HG03064 (cell line): Measurements from ENCODE around the gene ABCG4.
"Not testable (repeated sequence)": the region's sequence is repeated elsewhere in the genome, so short reads cannot be mapped to it uniquely, and the experiment has no call there.

ENCODE experiments used
- ATAC-seq: cut with Tn5 transposase; IDR thresholded peaks from one replicate; pipeline ENCODE4 v1.9.1; 2021; ENCODE audit warnings: low read depth; ENCODE audit not compliant: unreplicated experiment

The ABCG4 gene

GRCh38 chr11:119152604-119153003, 3.8 kb downstream of the ABCG4 start:
- no peak for ATAC-seq

- ATAC-seq: no peak
Observed at GRCh38 chr11:119153049-119153818, 4.4 kb downstream of the ABCG4 start.

- no peak for ATAC-seq
Observed at GRCh38 chr11:119154178-119154577, 5.3 kb downstream of the ABCG4 start.

GRCh38 chr11:119155733-119156492, 7.1 kb downstream of the ABCG4 start:
- no peak for ATAC-seq

- no peak for ATAC-seq
Observed at GRCh38 chr11:119156496-119156895, 7.6 kb downstream of the ABCG4 start.

- ATAC-seq: no peak
Observed at GRCh38 chr11:119157063-119157462, 8.2 kb downstream of the ABCG4 start.

DNA sequence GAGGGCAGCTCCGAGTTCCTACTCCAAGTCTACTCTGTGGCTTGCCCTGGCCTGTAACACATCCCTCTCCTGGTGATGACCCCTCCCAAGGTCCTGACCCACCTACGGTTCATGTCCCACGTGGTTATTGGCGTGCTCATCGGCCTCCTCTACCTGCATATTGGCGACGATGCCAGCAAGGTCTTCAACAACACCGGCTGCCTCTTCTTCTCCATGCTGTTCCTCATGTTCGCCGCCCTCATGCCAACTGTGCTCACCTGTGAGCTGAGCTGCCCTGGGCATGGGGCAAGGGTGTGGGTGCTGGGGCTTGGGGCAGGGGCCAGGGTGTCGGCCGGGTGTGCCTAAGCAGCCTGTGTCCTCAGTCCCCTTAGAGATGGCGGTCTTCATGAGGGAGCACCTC, 9.6 kb downstream of the ABCG4 start:
- ATAC-seq: no peak

GRCh38 chr11:119160151-119160550, 11.3 kb downstream of the ABCG4 start:
- ATAC-seq: no peak

DNA sequence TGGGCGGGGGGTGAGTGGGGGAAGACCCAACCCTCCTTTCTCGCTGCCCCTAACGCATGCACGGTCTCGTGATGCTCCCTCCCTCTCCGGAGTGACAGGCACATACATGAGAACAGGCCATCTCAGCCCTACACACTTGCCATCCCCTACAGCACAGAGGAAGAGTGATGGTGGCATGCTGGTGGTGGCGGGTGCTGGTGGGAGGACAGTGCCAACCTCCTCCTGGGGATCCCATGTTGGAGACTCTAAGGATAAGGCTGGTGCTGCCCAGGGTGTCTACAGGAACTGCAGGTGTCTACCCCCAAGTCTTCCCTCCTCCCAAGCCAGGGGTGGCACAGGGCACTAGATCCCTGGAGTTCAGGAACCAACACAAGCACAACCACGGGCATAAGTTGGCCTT, 13.0 kb downstream of the ABCG4 start:
- no peak for ATAC-seq

GRCh38 chr11:119166368-119167076, 17.7 kb downstream of the ABCG4 start:
- no peak for ATAC-seq

GRCh38 chr11:119167077-119167458, 18.2 kb downstream of the ABCG4 start:
- ATAC-seq: not testable (repeated sequence)

- no peak for ATAC-seq
Observed at GRCh38 chr11:119167933-119168332, 19.1 kb downstream of the ABCG4 start.

DNA sequence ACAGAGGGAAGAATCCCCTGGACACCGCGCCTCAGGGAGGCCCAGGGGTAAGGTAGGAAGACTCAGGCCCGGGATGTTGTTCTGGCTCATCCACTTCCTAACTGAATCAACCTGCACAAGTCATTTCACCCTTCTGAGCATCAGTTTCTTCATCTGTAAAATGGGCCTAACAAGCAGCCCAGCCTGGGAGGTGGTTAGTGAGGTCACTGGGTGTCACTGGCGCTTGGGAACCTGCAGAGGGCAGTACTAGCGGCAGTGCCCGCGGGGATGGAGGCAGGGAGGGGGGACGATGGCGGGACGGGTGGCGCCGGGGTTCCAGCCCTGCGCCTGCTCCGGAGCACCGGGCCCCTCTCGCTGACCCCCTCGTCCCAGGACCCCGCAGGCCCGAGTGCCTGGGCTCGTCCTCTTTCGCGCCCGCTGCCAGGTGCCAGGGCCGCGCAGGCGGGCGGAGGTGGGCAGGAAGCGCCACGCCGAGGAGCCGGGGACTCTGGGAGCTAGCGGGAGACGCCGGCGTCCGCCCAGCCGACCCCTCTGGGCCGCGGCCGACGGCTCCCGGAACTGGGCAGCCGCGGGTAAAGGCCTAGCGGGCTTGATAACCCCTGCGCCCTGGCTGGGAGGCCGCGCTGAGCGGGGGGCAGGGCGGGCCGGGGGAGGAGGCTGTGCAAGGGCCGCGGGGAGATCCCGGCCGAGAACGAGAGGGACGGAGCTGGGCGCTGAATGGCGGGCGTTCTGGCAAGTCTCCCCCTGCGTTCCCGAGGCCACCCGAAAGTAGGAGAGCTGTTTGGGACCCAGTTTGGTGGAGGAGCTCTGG, 19.8 kb downstream of the ABCG4 start, which contains the start of gene NLRX1:
Gene NLRX1, plus strand, starts transcription at position 255 of the 811 bp plus-strand sequence. CDS start 2,679 bp downstream, outside the sequence.
- ATAC-seq: peak; percentile 86

- no peak for ATAC-seq
Observed at GRCh38 chr11:119169282-119169719, 20.4 kb downstream of the ABCG4 start.

DNA sequence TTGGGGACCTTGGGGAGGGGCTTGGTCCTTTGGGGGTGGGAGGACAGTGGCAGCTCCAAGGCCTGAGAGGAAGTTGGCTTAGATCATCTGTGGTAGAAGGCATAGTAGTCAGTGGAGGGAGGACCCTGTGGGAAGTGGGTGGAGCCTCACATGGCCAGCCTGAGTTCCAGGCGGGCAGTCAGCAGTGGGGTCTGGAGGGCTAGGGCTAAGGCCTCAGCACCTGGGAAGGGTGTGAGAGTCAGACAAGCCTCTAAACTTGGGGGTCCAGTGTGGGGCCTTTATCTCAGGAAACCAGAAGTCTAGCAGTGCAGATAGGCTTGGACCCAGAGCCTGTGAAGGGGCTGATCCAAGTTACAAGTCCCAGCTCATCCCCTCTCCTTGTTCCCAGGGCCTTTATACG, 23.7 kb downstream of the ABCG4 start:
- ATAC-seq: no peak

- ATAC-seq: no peak
Observed at GRCh38 chr11:119173453-119173852, 24.6 kb downstream of the ABCG4 start.

- ATAC-seq: no peak
Observed at GRCh38 chr11:119175493-119176077, 26.7 kb downstream of the ABCG4 start.

DNA sequence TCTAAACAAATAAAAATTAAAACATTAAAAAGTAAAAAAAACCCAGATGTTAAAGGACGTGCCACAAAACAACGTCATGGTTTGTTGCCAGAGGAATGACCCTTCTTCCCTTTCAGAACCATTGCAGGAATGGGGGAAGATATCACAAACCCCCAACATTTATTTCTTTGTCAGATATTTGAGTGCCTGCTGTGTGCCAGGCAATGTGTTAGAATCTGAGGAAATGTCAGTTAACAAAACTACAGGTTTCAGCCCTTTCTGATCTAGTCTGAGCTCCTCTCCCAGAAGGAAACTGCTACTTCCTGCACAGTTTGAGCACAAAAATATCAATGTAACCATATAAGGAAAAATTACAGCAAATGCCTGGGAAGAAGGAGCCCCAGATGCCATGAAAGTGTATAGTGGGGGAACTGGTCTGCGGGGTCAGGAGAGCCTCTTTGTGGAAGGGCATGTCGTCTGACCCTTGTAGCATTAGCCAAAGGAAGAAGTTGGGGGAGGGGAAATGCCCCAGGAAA, 29.4 kb downstream of the ABCG4 start:
- no peak for ATAC-seq

DNA sequence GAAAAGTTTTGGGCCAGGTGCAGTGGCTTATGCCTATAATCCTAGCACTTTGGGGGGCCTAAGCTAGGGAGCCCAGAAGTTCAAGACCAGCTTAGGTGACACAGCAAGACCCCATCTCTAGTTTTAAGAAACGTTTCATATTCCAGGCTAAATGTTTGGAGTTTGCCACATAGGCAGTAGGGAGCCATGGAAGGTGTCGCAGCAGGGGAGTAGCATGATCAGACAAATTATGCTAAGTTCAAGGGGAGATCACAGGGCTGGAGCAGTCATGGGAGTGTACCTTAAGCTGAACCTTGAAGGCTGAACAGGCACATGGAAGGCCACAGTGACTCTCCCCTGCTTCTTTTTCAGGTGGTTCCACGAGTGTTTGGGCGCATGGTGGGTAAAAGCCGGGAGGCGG, 30.5 kb downstream of the ABCG4 start:
- ATAC-seq: no peak

GRCh38 chr11:119179983-119180382, 31.1 kb downstream of the ABCG4 start:
- no peak for ATAC-seq
